K562 (cell line): ENCODE measurements around the gene TFDP1. TPM values are rescaled to one million over a fixed set of nuclear protein-coding genes. Genes with fewer than 3 reads are reported as not detected.

Experiments used
- ATAC-seq: fragments of 200-7000 bp; cut with Tn5 transposase; 3 replicates; pipeline ENCODE4 v1.9.1; 2020; ENCODE audit warnings: moderate library complexity
- BruUV-seq: library from RNA; stranded (reverse); fragments of 400-500 nt; replicated peaks from 2 replicates; lab custom pipeline; 2021; lab: Mats Ljungman, UMichigan
- CTCF ChIA-PET: fragments of 300-600 bp; formaldehyde crosslinking; extraction: SDS; loops from one replicate; lab custom pipeline; 2021; ENCODE audit warnings: low intra/inter-chr PET ratio; lab: Yijun Ruan, JAX
- POLR2A ChIA-PET: fragments of 300-600, 350-650 bp; sonication (Branson Sonifier 250); formaldehyde crosslinking; extraction: SDS; loops from one replicate; lab custom pipeline; 2021; ENCODE audit warnings: antibody characterized with exemption, inconsistent platforms; lab: Yijun Ruan, JAX
- DNase-seq, 4 experiments: peaks; one replicate each; pipeline versions ENCODE4 v3.0.0 to v3.0.0-alpha.2; 2011 to 2018; ENCODE audit warnings: low spot score in 3 of 4, mixed read lengths in 3 of 4; ENCODE audit errors: extremely low read depth in 1 of 4
- FAIRE-seq: peaks from 2 replicates; lab custom pipeline; 2011; peaks lifted over from hg19 to GRCh38; lab: Jason Lieb, UNC
- H2AFZ ChIP-seq: 2 replicates; pipeline ENCODE4 v1.6.0; 2011; ENCODE audit warnings: low read depth, low read length, control low read depth, inconsistent platforms
- H3K27ac ChIP-seq: fragments of 200-600 bp; 3 replicates; pipeline ENCODE4 v1.8.0; 2011; ENCODE audit warnings: low read depth, mild to moderate bottlenecking, control low read depth, inconsistent platforms, low read length, moderate library complexity, mixed read lengths; ENCODE audit errors: extremely low read depth
- H3K27me3 ChIP-seq, 2 experiments: fragments of 300-600 bp in 1 of 2; 2 replicates in 1 of 2; 3 replicates in 1 of 2; pipeline versions ENCODE4 v1.6.0 to v1.8.0; 2011; ENCODE audit warnings: inconsistent platforms in 2 of 2, low read length in 2 of 2, mild to moderate bottlenecking in 1 of 2, mixed read lengths in 1 of 2, moderate library complexity in 1 of 2; ENCODE audit not compliant: control insufficient read depth in 2 of 2, insufficient read depth in 2 of 2
- H3K36me3 ChIP-seq: fragments of 300-600 bp; 3 replicates; pipeline ENCODE4 v1.8.0; 2011; ENCODE audit warnings: mild to moderate bottlenecking, low read length, inconsistent platforms; ENCODE audit not compliant: control insufficient read depth, insufficient read depth
- H3K4me1 ChIP-seq, 2 experiments: fragments of 200-600 bp in 1 of 2; replicated peaks in 1 of 2; 2 replicates in 1 of 2; 3 replicates in 1 of 2; pipeline versions ENCODE4 v1.5.1 to v1.8.0; 2011; ENCODE audit warnings: inconsistent platforms in 2 of 2, low read length in 2 of 2, mild to moderate bottlenecking in 1 of 2, mixed read lengths in 1 of 2, moderate library complexity in 1 of 2; ENCODE audit not compliant: control insufficient read depth in 2 of 2, insufficient read depth in 2 of 2
- H3K4me2 ChIP-seq: 2 replicates; pipeline ENCODE4 v1.6.1; 2011; ENCODE audit warnings: low read length, control low read depth, inconsistent platforms, mixed read lengths; ENCODE audit not compliant: insufficient read depth
- H3K4me3 ChIP-seq: fragments of 200-600 bp; sonication (generic), shearing (Covaris generic); 2 replicates; pipeline ENCODE4 v1.5.1; 2016; ENCODE audit warnings: control low read depth, inconsistent platforms
- H3K79me2 ChIP-seq: fragments of 200-600 bp; 3 replicates; pipeline ENCODE4 v1.8.0; 2011; ENCODE audit warnings: low read length, inconsistent platforms; ENCODE audit not compliant: control insufficient read depth, insufficient read depth
- H3K9ac ChIP-seq, 2 experiments: 2 replicates each; pipeline versions ENCODE4 v1.6.0 to v1.6.1; 2011; ENCODE audit warnings: low read depth in 2 of 2, low read length in 2 of 2, control low read depth in 1 of 2, inconsistent platforms in 1 of 2, mild to moderate bottlenecking in 1 of 2, mixed read lengths in 1 of 2; ENCODE audit not compliant: insufficient read depth in 1 of 2
- H3K9me1 ChIP-seq: one replicate; pipeline ENCODE4 v1.6.0; 2011; ENCODE audit warnings: inconsistent platforms, mild to moderate bottlenecking, low read length, moderate library complexity; ENCODE audit not compliant: control insufficient read depth, insufficient read depth
- H3K9me3 ChIP-seq: replicated peaks from 2 replicates; pipeline ENCODE4 v1.5.1; 2011; ENCODE audit warnings: low read depth, low read length, inconsistent platforms; ENCODE audit not compliant: control insufficient read depth, insufficient read depth
- H4K20me1 ChIP-seq: replicated peaks from 2 replicates; pipeline ENCODE4 v1.6.1; 2011; ENCODE audit warnings: low read length, inconsistent platforms, mixed read lengths; ENCODE audit not compliant: control insufficient read depth, insufficient read depth
- ARHGAP35 ChIP-seq: fragments of 450-650 bp; IDR thresholded peaks from 2 replicates; pipeline ENCODE4 v1.6.1; 2018; ENCODE audit not compliant: partially characterized antibody
- FUS ChIP-seq: fragments of 200-400 bp; formaldehyde crosslinking; optimal IDR thresholded peaks from 2 replicates; pipeline ENCODE3; 2017; ENCODE audit warnings: low read depth, low read length
- HDAC1 ChIP-seq, 2 experiments: fragments of 450-650 bp; IDR thresholded peaks; 2 replicates each; pipeline ENCODE4 v1.6.1; 2016 to 2017; ENCODE audit warnings: inconsistent platforms in 1 of 2, mild to moderate bottlenecking in 1 of 2, moderate library complexity in 1 of 2
- KDM1A ChIP-seq, 2 experiments: fragments of 450-650 bp; IDR thresholded peaks; 2 replicates each; pipeline ENCODE4 v1.6.1; 2016; ENCODE audit warnings: mild to moderate bottlenecking in 2 of 2
- ZKSCAN8 ChIP-seq: fragments of 200-800 bp; sonication (Bioruptor generic); IDR thresholded peaks from 2 replicates; pipeline ENCODE4 v1.6.1; 2016; ENCODE audit warnings: missing genetic modification characterization, missing compliant biosample characterization
- ZNF347 ChIP-seq: fragments of 450-650 bp; formaldehyde crosslinking; IDR thresholded peaks from 2 replicates; pipeline ENCODE4 v1.4.0; 2020; ENCODE audit warnings: low read depth, mild to moderate bottlenecking, moderate library complexity
- WGBS: fragments of 100-300 bp; shearing (Covaris generic); methylation state at CpG from one replicate; pipeline ENCODE4 v1.1.6; 2016; ENCODE audit warnings: low coverage, mixed read lengths; ENCODE audit not compliant: insufficient coverage; ENCODE audit errors: missing lambda C conversion rate; 5-methylcytosine and 5-hydroxymethylcytosine counted together
- in situ Hi-C: fragments of 300-500 bp; cut with MboI; formaldehyde crosslinking; loops from 4 replicates; pipeline ENCODE4 v1.15.0; 2018; ENCODE audit warnings: inconsistent platforms, mixed read lengths
- intact Hi-C: fragments of 100-400 bp; cut with micrococcal nuclease; formaldehyde crosslinking; loops from 2 replicates; pipeline ENCODE4 v1.14.2; 2022
- polyA plus RNA-seq, 8 experiments: library from polyadenylated mRNA; depleted of rRNA in 4 of 8; stranded (reverse) in 5 of 8; unstranded in 3 of 8; fragments of >200 nt; fragmentation: Nextera tagmentation in 2 of 8; fragmentation: Illumina TruSeq in 1 of 8; extraction: Ambion mirVana in 2 of 8; extraction: Trizol in 1 of 8; gene quantifications; 2 replicates each; pipeline versions ENCODE4 v1.2.1 to v1.2.3, GENCODE V29; 2011 to 2014; ENCODE audit warnings: inconsistent platforms in 1 of 8, missing spikeins in 1 of 8
- total RNA-seq, 7 experiments: library from RNA; depleted of rRNA in 6 of 7; stranded (reverse); fragments of >200 nt in 6 of 7; fragmentation: Illumina TruSeq in 2 of 7; extraction: Trizol in 2 of 7; gene quantifications; 2 replicates each; pipeline versions ENCODE4 v1.2.1 to v1.2.3, GENCODE V29; 2011 to 2021; ENCODE audit warnings: low replicate concordance in 1 of 7
- TF ChIP-seq, protein P1 (sequence below): sonication (generic); formaldehyde crosslinking; IDR thresholded peaks from 2 replicates; pipeline ENCODE4 v1.8.0; 2022; ENCODE audit warnings: mild to moderate bottlenecking, missing genetic modification reagents, borderline replicate concordance
- TF ChIP-seq, protein P2 (sequence below): fragments of 250-450 bp; sonication (Bioruptor Pico); IDR thresholded peaks from 2 replicates; pipeline ENCODE4 v1.5.0; 2021

Gene TFDP1
- total and polyA plus RNA-seq, 9 of the 15 experiments (the other 6 are each of a cell fraction or from before 2014, with no cell fraction given): 33.8 to 145 (median 69.1) TPM

DNA sequence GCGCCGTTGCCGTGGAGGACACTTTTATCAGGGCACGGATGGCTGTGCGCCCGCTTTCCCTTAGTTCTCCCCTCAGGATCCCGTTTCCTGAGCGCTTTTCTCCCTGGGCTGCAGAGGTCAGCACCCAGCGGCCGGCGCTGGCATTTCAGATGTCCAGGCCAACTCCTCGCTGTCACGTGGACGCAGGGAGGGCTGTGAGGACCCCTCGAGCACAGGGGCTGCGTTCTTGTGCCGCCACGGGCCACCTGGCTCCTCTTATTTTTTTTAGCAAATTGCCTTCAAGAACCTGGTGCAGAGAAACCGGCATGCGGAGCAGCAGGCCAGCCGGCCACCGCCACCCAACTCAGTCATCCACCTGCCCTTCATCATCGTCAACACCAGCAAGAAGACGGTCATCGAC is 51.2 kb downstream of the TFDP1 start (continued):
- TF ChIP-seq ARHGAP35: no peak
- TF ChIP-seq KDM1A (IDR thresholded peaks at IDR 0.05): no peak

DNA sequence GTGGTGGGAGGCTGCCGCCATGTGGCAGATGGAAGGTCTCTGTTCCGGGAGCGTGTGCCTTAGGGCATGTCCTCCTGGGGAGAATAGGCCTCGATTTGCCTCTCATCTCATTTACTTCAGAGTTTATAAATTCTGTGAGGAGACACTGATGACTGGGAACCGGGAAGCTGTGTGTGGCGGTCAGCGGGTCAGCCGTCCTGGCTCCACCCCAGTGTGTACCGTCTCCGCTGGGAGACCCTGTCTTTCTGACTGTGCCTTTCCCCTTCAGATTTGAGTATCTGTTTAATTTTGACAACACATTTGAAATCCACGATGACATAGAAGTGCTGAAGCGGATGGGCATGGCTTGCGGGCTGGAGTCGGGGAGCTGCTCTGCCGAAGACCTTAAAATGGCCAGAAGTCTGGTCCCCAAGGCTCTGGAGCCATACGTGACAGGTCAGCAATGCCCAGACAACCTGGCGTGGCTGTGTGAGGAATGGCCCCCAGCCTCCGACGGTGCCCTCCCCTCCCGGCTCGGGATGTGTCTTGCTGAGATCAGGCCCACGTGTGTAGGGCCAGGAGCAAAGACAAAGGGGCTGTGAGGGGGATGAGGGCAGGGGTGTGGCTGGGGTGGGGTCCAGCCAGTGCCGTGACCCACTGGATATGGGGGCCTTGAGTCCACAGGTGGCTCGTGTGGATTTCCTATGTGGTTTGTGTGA is 51.9 kb downstream of the TFDP1 start:
- H3K9me3 ChIP-seq: no peaks in the 10 kb centered on the region; the same call in 1 of the 2 replicates
- no peak overlapping the region for H2AFZ ChIP-seq
- ATAC-seq: no peak
- H3K79me2 ChIP-seq: no peaks in the 10 kb centered on the region
- no peak overlapping the region for H3K27ac ChIP-seq
- POLR2A ChIA-PET: no interaction called here
- H3K9me1 ChIP-seq: no peaks in the 10 kb centered on the region
- no peaks in the 10 kb centered on the region for H4K20me1 ChIP-seq
- TF ChIP-seq FUS (no peak), HDAC1 (IDR thresholded peaks at IDR 0.05) (no peak), ZNF347 (CRISPR knock-in tag) (no peak), ZKSCAN8 (CRISPR knock-in tag) (no peak)
- TF ChIP-seq, protein P1, sequence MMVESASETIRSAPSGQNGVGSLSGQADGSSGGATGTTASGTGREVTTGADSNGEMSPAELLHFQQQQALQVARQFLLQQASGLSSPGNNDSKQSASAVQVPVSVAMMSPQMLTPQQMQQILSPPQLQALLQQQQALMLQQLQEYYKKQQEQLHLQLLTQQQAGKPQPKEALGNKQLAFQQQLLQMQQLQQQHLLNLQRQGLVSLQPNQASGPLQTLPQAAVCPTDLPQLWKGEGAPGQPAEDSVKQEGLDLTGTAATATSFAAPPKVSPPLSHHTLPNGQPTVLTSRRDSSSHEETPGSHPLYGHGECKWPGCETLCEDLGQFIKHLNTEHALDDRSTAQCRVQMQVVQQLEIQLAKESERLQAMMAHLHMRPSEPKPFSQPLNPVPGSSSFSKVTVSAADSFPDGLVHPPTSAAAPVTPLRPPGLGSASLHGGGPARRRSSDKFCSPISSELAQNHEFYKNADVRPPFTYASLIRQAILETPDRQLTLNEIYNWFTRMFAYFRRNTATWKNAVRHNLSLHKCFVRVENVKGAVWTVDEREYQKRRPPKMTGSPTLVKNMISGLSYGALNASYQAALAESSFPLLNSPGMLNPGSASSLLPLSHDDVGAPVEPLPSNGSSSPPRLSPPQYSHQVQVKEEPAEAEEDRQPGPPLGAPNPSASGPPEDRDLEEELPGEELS: no peak
- TF ChIP-seq, protein P2, sequence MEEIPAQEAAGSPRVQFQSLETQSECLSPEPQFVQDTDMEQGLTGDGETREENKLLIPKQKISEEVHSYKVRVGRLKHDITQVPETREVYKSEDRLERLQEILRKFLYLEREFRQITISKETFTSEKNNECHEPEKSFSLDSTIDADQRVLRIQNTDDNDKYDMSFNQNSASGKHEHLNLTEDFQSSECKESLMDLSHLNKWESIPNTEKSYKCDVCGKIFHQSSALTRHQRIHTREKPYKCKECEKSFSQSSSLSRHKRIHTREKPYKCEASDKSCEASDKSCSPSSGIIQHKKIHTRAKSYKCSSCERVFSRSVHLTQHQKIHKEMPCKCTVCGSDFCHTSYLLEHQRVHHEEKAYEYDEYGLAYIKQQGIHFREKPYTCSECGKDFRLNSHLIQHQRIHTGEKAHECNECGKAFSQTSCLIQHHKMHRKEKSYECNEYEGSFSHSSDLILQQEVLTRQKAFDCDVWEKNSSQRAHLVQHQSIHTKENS: no peak
- TF ChIP-seq, all 486 proteins: peak for 0
- no peak overlapping the region for H3K4me2 ChIP-seq
- CTCF ChIA-PET: no interaction called here
- in situ Hi-C loops: no loop called here
- intact Hi-C loops: no loop called here
- WGBS: 98% methylated on average over 15 of the region's 24 CpGs
- no peak overlapping the region for H3K9ac ChIP-seq
- no peaks in the 10 kb centered on the region for H3K4me1 ChIP-seq
- peaks cover 94% of the 10 kb centered on the region for H3K36me3 ChIP-seq
- no peak for DNase-seq
- H3K4me3 ChIP-seq: no peak overlapping the region
- FAIRE-seq: no peak
- no peaks in the 10 kb centered on the region for H3K27me3 ChIP-seq
- BruUV-seq: no TSS peak
